Transverse colon (tissue), 4 donors: ENCODE results near the gene PTGER1. TPM values are rescaled to one million over a fixed set of nuclear protein-coding genes. Genes with fewer than 3 reads are reported as not detected.
A peak's percentile ranks its signal among the peaks of the same experiment; 100 is the strongest.

Experiments used
- DNase-seq: peaks from one replicate; pipeline ENCODE4 v3.0.0-alpha.2; 2019
- H3K27ac ChIP-seq, 4 donors: fragments of 200-600 bp; sonication (generic); 2 replicates each; pipeline ENCODE4 v1.5.1; 2016 to 2018; ENCODE audit warnings: inconsistent platforms in 4 of 4
- H3K27me3 ChIP-seq: fragments of 200-600 bp; sonication (generic); 2 replicates; pipeline ENCODE4 v1.5.1; 2017; ENCODE audit warnings: inconsistent platforms
- H3K36me3 ChIP-seq, 4 donors: fragments of 200-600 bp; sonication (generic); 2 replicates each; pipeline ENCODE4 v1.5.1; 2017 to 2019; ENCODE audit warnings: inconsistent platforms in 4 of 4
- H3K4me1 ChIP-seq, 4 donors: fragments of 200-600 bp; sonication (generic); 2 replicates each; pipeline ENCODE4 v1.5.1; 2017 to 2020; ENCODE audit warnings: inconsistent platforms in 4 of 4
- H3K4me3 ChIP-seq, 4 donors: fragments of 200-600 bp; sonication (generic); 1 replicate in 1 of 4; 2 replicates in 3 of 4; pipeline versions ENCODE4 v1.5.1 to v1.6.1; 2017 to 2019; ENCODE audit warnings: inconsistent platforms in 4 of 4
- H3K9me3 ChIP-seq, 2 donors: fragments of 200-600 bp; sonication (generic); 2 replicates each; pipeline ENCODE4 v1.5.1; 2017 to 2019; ENCODE audit warnings: inconsistent platforms in 2 of 2
- EP300 ChIP-seq: sonication (generic); formaldehyde crosslinking; IDR thresholded peaks from one replicate; pipeline ENCODE4 v1.6.1; 2017; ENCODE audit warnings: antibody characterized with exemption, low read depth
- POLR2A ChIP-seq: fragments of 450-650 bp; IDR thresholded peaks from one replicate; pipeline ENCODE4 v1.6.1; 2016; ENCODE audit warnings: antibody characterized with exemption, mild to moderate bottlenecking, moderate library complexity
- POLR2AphosphoS5 ChIP-seq, 3 donors: sonication (generic); formaldehyde crosslinking; IDR thresholded peaks; one replicate each; pipeline ENCODE4 v1.6.1; 2016; ENCODE audit warnings: antibody characterized with exemption in 3 of 3
- WGBS, 2 donors: methylation state at CpG; one replicate each; pipeline ENCODE4 v1.1.5; 2018; ENCODE audit warnings: low coverage in 1 of 2; 5-methylcytosine and 5-hydroxymethylcytosine counted together
- in situ Hi-C, 4 donors: fragments of 200-750 bp; cut with MboI; loops; one replicate each; pipeline versions ENCODE4 v1.15.0 to v1.15.1; 2017; ENCODE audit warnings: low sequenced_read_pairs in 3 of 4, low pct_ligation_motif_present in 1 of 4, low pct_unique_long_range_greater_than_20kb in 1 of 4
- intact Hi-C: fragments of 100-400 bp; cut with DNase I; formaldehyde crosslinking; loops from one replicate; pipeline ENCODE4 v1.15.1; 2023; ENCODE audit warnings: low total_unique reads
- total RNA-seq, 4 donors: library from RNA; depleted of rRNA; stranded (reverse); fragments of >200 nt; gene quantifications; one replicate each; pipeline ENCODE4 v1.1.0, GENCODE V29; 2016
- TF ChIP-seq, protein P1 (sequence below), 5 experiments: fragments of 200-600 bp in 3 of 5; fragments of 450-650 bp in 2 of 5; sonication (generic) in 3 of 5; IDR thresholded peaks; 1 replicate in 2 of 5; 2 replicates in 3 of 5; pipeline ENCODE4 v1.5.1; 2016 to 2017; ENCODE audit warnings: antibody characterized with exemption in 5 of 5, inconsistent platforms in 3 of 5, mild to moderate bottlenecking in 2 of 5, moderate library complexity in 1 of 5

PTGER1 gene, protein sequence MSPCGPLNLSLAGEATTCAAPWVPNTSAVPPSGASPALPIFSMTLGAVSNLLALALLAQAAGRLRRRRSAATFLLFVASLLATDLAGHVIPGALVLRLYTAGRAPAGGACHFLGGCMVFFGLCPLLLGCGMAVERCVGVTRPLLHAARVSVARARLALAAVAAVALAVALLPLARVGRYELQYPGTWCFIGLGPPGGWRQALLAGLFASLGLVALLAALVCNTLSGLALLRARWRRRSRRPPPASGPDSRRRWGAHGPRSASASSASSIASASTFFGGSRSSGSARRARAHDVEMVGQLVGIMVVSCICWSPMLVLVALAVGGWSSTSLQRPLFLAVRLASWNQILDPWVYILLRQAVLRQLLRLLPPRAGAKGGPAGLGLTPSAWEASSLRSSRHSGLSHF
- 1 to 10 TPM in 2 of 4 donors, not detected in 2; 1.1 to 1.2 TPM for total RNA-seq

DNA sequence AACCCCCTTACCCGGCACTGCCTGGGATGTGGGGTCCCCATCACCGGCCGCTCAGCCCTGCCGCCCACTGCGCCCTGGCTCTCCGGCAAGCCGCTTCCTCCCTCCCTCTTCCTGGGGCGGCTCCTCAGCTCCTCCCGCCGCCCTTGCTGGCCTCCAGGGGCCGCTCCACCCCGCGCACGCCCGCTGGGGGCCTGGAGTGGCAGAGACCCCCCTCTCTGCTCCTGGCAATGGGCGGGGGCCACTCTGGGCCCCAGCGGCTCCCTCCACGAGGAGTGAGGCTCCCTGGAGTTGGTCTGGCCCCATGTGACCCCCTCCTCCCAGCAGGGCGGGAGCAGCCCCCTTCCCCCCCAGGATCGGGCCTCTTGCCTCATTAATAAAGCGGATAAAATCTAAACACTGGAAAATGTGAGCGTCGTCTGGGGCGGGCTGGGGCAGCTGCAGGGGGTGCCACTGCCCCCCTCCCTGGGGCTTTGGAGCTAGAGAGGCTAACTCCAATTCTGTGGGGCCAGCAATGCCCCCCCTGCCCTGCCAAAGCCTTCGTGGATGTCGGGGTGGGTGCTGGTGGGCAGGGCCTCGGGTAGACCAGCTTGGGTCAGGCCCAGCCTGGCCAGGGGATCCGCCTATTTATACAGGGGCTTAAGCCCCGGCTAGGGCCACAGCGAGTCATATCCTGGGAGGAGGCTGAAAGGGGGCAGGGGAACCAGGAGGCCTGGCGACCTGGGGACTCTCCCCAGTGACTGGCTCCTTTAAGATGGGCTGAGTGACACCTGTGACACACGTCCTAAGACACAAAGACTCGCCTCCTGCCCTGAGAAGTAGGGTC lies at the start of gene PTGER1:
Gene PTGER1 (minus strand): TSS at position 104 of the 823 bp plus-strand sequence. CDS start 1,034 bp downstream, outside the sequence.
- Histone ChIP-seq H3K9me3 (no peaks in the 10 kb centered on the region), H3K27ac (peak within 1 kb of the TSS in 3 of 4 donors; percentile 5 to 43 (median 26)), H3K4me3 (peak within 1 kb of the TSS in 1 of 4 donors; percentile 24), H3K4me1 (peaks cover 19 to 43% (median 38%) of the 10 kb centered on the region in 4 donors), H3K36me3 (peaks cover 0 to 20% (median 0%) of the 10 kb centered on the region in 4 donors), H3K27me3 (peaks cover 34% of the 10 kb centered on the region)
- in situ Hi-C loops, result no loop called here
- intact Hi-C loops, result loop anchor here (10.0 kb wide), 1 partner anchor 331 kb away; no protein-coding TSS in a partner anchor
- DNase-seq, result no peak
- 11% methylated on average over 31 of the region's 33 CpGs; no CpG with 5 or more reads in 1 of the 2 donors for WGBS, 2 donors
- TF ChIP-seq POLR2AphosphoS5 (IDR thresholded peaks at IDR 0.05), result peak in 1 of 3 donors; percentile 5
- TF ChIP-seq, protein P1, sequence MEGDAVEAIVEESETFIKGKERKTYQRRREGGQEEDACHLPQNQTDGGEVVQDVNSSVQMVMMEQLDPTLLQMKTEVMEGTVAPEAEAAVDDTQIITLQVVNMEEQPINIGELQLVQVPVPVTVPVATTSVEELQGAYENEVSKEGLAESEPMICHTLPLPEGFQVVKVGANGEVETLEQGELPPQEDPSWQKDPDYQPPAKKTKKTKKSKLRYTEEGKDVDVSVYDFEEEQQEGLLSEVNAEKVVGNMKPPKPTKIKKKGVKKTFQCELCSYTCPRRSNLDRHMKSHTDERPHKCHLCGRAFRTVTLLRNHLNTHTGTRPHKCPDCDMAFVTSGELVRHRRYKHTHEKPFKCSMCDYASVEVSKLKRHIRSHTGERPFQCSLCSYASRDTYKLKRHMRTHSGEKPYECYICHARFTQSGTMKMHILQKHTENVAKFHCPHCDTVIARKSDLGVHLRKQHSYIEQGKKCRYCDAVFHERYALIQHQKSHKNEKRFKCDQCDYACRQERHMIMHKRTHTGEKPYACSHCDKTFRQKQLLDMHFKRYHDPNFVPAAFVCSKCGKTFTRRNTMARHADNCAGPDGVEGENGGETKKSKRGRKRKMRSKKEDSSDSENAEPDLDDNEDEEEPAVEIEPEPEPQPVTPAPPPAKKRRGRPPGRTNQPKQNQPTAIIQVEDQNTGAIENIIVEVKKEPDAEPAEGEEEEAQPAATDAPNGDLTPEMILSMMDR (IDR thresholded peaks at IDR 0.05), result peak; percentile 40 to 54 (median 45)
- TF ChIP-seq POLR2A, result no peak
- TF ChIP-seq EP300, result no peak

DNA sequence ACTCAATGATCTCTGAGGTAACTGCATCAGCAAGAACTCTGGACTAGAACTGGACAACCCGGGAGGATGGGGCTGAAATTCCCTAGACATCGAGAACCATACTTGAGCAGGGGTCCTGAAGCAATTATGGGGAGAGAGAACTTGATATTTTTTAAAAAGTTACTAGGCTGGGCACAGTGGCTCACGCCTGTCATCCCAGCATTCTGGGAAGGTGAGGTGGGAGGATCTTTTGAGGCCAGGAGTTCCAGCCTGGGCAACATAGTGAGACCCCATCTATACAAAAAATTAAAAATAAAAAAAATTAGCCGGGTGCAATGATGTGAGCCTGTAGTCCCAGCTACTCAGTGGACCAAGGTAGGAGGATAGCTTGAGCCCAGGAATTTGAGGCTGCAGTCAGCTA lies 45.4 kb upstream of the PTGER1 start:
- WGBS, 2 donors, result 92 to 98% methylated on average over 4 of the region's 4 CpGs
- Histone ChIP-seq H3K9me3 (no peaks in the 10 kb centered on the region), H3K4me1 (peaks cover 14 to 54% (median 29%) of the 10 kb centered on the region in 4 donors), H3K4me3 (no peak overlapping the region), H3K36me3 (peaks cover 0 to 7% (median 3%) of the 10 kb centered on the region in 4 donors), H3K27me3 (no peaks in the 10 kb centered on the region), H3K27ac (peak overlapping the region; percentile 98 to 100 (median 100))
- TF ChIP-seq, protein P1 (IDR thresholded peaks at IDR 0.05), result no peak
- TF ChIP-seq POLR2A (no peak), POLR2AphosphoS5 (IDR thresholded peaks at IDR 0.05) (no peak), EP300 (no peak)
- in situ Hi-C loops (no loop called here), intact Hi-C loops (no loop called here)
- no peak for DNase-seq

DNA sequence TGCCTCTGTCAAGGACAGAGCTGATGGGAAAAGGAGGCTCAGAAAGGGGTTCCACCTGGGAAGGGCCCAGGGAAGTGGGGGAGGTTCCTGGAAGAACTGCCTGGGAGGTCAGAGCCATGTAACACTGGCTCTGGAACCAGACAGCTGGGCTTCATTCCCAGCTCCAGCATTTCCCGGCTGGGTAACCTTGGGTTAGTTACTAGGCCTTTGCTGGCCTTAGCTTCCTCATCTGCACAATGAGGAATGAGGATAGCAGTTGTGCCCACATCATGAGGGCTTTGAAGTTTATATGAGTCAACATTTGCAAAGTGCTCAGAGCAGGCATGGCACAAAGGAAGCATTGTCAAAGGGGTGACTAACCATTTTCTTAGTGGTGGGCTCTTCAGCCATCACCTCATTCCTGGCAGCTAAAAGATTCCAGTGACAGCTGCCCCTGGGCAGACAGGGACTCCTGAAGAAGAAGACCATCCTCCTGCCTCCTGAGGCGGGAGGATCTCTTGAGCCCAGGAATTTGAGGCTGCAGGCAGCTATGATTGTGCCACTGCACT lies 44.8 kb upstream of the PTGER1 start:
- H3K27ac ChIP-seq, result peak overlapping the region; percentile 98 to 100 (median 100)
- H3K4me1 ChIP-seq, result peaks cover 20 to 60% (median 35%) of the 10 kb centered on the region in 4 donors
- no peak for DNase-seq

More for the DNA sequence above, 44.8 kb upstream of the PTGER1 start:
- no peaks in the 10 kb centered on the region for H3K27me3 ChIP-seq
- TF ChIP-seq, protein P1 (IDR thresholded peaks at IDR 0.05), result no peak
- TF ChIP-seq POLR2A (no peak), POLR2AphosphoS5 (IDR thresholded peaks at IDR 0.05) (no peak), EP300 (no peak)
- intact Hi-C loops (loop anchor here (10.0 kb wide), 1 partner anchor 1365 kb away; the partner anchor contains the start of genes IER2 and STX10), in situ Hi-C loops (no loop called here)
- 48% methylated on average over 2 of the region's 2 CpGs; no CpG with 5 or more reads in 1 of the 2 donors for WGBS, 2 donors
- no peak overlapping the region for H3K4me3 ChIP-seq
- peaks cover 0 to 13% (median 9%) of the 10 kb centered on the region in 4 donors for H3K36me3 ChIP-seq
- no peaks in the 10 kb centered on the region for H3K9me3 ChIP-seq
